HG02938 (cell line): Measurements from ENCODE around the gene ZNF592.

Source experiments
- ATAC-seq: cut with Tn5 transposase; IDR thresholded peaks from one replicate; pipeline ENCODE4 v1.9.1; 2021; ENCODE audit warnings: mild to moderate bottlenecking, moderate library complexity; ENCODE audit not compliant: unreplicated experiment

The ZNF592 gene

GRCh38 chr15:84775867-84776449, 27.6 kb downstream of the ZNF592 start:
- ATAC-seq = no peak

- ATAC-seq = no peak
These were observed 29.8 kb downstream of the ZNF592 start for GRCh38 chr15:84778194-84778593.

- no peak for ATAC-seq
These were observed 32.1 kb downstream of the ZNF592 start for GRCh38 chr15:84780492-84780891.

GRCh38 chr15:84781495-84781894, 33.1 kb downstream of the ZNF592 start:
- ATAC-seq = no peak

GRCh38 chr15:84782346-84782745, 34.0 kb downstream of the ZNF592 start:
- no peak for ATAC-seq

- no peak for ATAC-seq
These were observed 35.3 kb downstream of the ZNF592 start for GRCh38 chr15:84783493-84784251.

- no peak for ATAC-seq
These were observed 35.9 kb downstream of the ZNF592 start for GRCh38 chr15:84784262-84784661.

GRCh38 chr15:84785053-84785452, 36.7 kb downstream of the ZNF592 start:
- ATAC-seq = no peak

- no peak for ATAC-seq
These were observed 40.1 kb downstream of the ZNF592 start for GRCh38 chr15:84788500-84788899.

- ATAC-seq = no peak
These were observed 41.4 kb downstream of the ZNF592 start for GRCh38 chr15:84789762-84790161.

- no peak for ATAC-seq
These were observed 42.3 kb downstream of the ZNF592 start for GRCh38 chr15:84790676-84791075.

GRCh38 chr15:84791763-84792162, 43.4 kb downstream of the ZNF592 start:
- ATAC-seq = no peak

GRCh38 chr15:84793431-84794161, 45.2 kb downstream of the ZNF592 start:
- ATAC-seq = no peak

GRCh38 chr15:84794162-84794547, 45.8 kb downstream of the ZNF592 start:
- ATAC-seq = no peak

- no peak for ATAC-seq
These were observed 46.8 kb downstream of the ZNF592 start for GRCh38 chr15:84795186-84795585.

- ATAC-seq = no peak
These were observed 48.8 kb downstream of the ZNF592 start for GRCh38 chr15:84797212-84797611.

- no peak for ATAC-seq
These were observed 49.4 kb downstream of the ZNF592 start for GRCh38 chr15:84797801-84798200.

GRCh38 chr15:84798436-84798946, 50.1 kb downstream of the ZNF592 start:
- ATAC-seq = no peak

- ATAC-seq = no peak
These were observed 51.3 kb downstream of the ZNF592 start for GRCh38 chr15:84799511-84800187.

GRCh38 chr15:84800365-84800806, 52.0 kb downstream of the ZNF592 start:
- no peak for ATAC-seq
